Neural crest cell (in vitro differentiated cells): ENCODE data around the gene TMEM175. TPM values are rescaled to one million over a fixed set of nuclear protein-coding genes. Genes with fewer than 3 reads are reported as not detected.

Experiments
- DNase-seq: peaks from one replicate; pipeline ENCODE4 v3.0.0; 2021; ENCODE audit warnings: low read depth, mixed read lengths, low spot score
- H3K27ac Mint-ChIP-seq: one replicate; pipeline ENCODE4 v1.8.0; 2021; ENCODE audit warnings: mild to moderate bottlenecking, mixed read lengths; ENCODE audit not compliant: unreplicated experiment
- H3K27me3 Mint-ChIP-seq: 2 replicates; pipeline ENCODE4 v1.8.0; 2021; ENCODE audit warnings: low read depth, mild to moderate bottlenecking, mixed read lengths
- H3K36me3 Mint-ChIP-seq: 2 replicates; pipeline ENCODE4 v1.8.0; 2021; ENCODE audit warnings: low read depth, mild to moderate bottlenecking, mixed read lengths
- H3K4me1 Mint-ChIP-seq: 2 replicates; pipeline ENCODE4 v1.8.0; 2021; ENCODE audit warnings: mixed read lengths
- H3K4me3 Mint-ChIP-seq: one replicate; pipeline ENCODE4 v1.8.0; 2021; ENCODE audit warnings: mild to moderate bottlenecking, mixed read lengths
- H3K9me3 Mint-ChIP-seq: 2 replicates; pipeline ENCODE4 v1.8.0; 2021; ENCODE audit warnings: mixed read lengths
- total RNA-seq: library from RNA; stranded (reverse); gene quantifications from 2 replicates; pipeline ENCODE4 v1.2.1, GENCODE V29; 2021
- TF ChIP-seq, protein P1 (sequence below): fragments of 200-600 bp; sonication (generic); conservative IDR thresholded peaks from 2 replicates; pipeline ENCODE4 v1.5.0; 2021; ENCODE audit warnings: antibody characterized with exemption, mild to moderate bottlenecking

The TMEM175 gene
- total RNA-seq, 1 donor from 2014 or later = 15.2 TPM

DNA sequence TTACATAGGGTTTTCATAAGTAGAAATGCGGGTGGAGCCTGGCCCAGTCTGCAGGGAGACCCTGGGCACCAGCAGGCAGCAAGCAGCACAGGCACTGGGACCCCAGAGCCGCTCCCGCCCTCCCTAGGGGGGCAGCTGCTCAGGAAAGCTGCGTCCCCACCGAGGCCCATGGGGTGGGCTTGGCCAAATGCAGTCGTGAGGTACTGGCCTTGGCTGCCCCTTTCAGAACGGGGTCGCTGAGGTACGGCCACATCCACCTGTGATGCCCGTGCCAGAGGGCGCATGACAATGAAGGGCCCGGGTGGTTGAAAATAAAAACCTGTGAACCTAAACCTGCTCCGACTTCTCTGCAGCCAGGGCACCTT, 16.7 kb downstream of the TMEM175 start:
- peaks cover 7% of the 10 kb centered on the region for H3K4me1 Mint-ChIP-seq
- no peaks in the 10 kb centered on the region for H3K36me3 Mint-ChIP-seq
- no peak overlapping the region for H3K27ac Mint-ChIP-seq
- no peak for DNase-seq
- H3K27me3 Mint-ChIP-seq = peaks cover 20% of the 10 kb centered on the region
- TF ChIP-seq, protein P1, sequence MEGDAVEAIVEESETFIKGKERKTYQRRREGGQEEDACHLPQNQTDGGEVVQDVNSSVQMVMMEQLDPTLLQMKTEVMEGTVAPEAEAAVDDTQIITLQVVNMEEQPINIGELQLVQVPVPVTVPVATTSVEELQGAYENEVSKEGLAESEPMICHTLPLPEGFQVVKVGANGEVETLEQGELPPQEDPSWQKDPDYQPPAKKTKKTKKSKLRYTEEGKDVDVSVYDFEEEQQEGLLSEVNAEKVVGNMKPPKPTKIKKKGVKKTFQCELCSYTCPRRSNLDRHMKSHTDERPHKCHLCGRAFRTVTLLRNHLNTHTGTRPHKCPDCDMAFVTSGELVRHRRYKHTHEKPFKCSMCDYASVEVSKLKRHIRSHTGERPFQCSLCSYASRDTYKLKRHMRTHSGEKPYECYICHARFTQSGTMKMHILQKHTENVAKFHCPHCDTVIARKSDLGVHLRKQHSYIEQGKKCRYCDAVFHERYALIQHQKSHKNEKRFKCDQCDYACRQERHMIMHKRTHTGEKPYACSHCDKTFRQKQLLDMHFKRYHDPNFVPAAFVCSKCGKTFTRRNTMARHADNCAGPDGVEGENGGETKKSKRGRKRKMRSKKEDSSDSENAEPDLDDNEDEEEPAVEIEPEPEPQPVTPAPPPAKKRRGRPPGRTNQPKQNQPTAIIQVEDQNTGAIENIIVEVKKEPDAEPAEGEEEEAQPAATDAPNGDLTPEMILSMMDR = no peak
- H3K4me3 Mint-ChIP-seq = no peak overlapping the region
- H3K9me3 Mint-ChIP-seq = no peaks in the 10 kb centered on the region

DNA sequence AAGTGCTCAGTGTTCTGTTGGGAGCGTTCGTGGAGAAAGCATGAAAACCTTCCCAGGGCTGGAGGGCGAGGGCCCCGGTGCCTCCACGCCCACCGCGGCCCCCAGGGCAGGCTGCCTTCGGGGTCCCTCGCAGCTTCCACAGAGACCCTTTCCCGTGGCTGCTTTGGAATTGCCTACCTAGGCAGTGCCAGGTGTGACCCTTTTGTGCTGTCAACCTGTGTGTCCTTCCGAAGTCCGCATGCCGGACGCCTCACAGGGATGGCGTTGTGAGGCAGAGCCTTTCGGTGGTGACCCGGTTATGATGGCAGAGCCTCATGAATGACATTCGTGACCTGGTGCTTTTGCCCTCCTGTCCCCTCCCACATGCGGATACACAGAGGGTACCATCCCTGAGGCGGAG, 17.4 kb downstream of the TMEM175 start:
- H3K4me3 Mint-ChIP-seq = no peak overlapping the region
- H3K27me3 Mint-ChIP-seq = peaks cover 17% of the 10 kb centered on the region
- peaks cover 7% of the 10 kb centered on the region for H3K4me1 Mint-ChIP-seq
- H3K27ac Mint-ChIP-seq = no peak overlapping the region
- TF ChIP-seq, protein P1 = no peak
- H3K9me3 Mint-ChIP-seq = no peaks in the 10 kb centered on the region
- H3K36me3 Mint-ChIP-seq = no peaks in the 10 kb centered on the region
- DNase-seq = no peak

DNA sequence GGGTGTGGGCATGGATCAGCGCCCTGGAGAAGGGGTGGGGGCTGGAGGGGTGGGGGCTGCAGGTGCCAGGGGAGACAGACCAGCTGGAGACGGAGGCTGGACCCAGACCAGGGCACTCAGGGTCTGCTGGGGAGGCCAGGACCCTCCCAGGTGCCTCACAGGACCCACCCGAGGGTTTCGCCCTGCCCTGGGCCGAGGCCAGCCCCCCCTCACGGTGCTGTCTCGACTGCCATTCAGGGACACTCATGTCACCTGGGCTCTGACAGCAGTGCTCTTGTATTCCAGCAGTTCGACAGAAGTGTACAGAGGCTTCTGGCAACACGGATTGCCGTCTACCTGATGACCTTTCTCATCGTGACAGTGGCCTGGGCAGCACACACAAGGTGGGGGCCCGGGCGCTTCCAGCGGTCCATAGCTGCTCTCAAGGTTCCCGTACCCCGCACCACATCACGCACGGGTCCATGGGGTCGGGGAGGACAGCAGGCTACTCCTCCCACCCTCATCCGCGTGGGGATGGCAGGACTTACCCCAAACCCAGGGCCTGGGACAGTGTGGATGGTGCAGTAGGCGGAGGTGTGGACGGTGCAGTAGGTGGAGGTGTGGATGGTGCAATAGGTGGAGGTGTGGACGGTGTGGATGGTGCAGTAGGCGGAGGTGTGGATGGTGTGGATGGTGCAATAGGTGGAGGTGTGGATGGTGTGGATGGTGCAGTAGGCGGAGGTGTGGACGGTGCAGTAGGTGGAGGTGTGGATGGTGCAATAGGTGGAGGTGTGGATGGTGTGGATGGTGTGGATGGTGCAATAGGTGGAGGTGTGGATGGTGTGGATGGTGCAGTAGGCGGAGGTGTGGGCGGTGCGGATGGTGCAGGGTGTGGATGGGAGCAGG, 18.1 kb downstream of the TMEM175 start:
- peaks cover 2% of the 10 kb centered on the region for H3K4me1 Mint-ChIP-seq
- no peak overlapping the region for H3K4me3 Mint-ChIP-seq
- peaks cover 9% of the 10 kb centered on the region for H3K27me3 Mint-ChIP-seq
- H3K27ac Mint-ChIP-seq = no peak overlapping the region
- TF ChIP-seq, protein P1 = no peak
- no peaks in the 10 kb centered on the region for H3K36me3 Mint-ChIP-seq
- no peak for DNase-seq
- no peaks in the 10 kb centered on the region for H3K9me3 Mint-ChIP-seq

DNA sequence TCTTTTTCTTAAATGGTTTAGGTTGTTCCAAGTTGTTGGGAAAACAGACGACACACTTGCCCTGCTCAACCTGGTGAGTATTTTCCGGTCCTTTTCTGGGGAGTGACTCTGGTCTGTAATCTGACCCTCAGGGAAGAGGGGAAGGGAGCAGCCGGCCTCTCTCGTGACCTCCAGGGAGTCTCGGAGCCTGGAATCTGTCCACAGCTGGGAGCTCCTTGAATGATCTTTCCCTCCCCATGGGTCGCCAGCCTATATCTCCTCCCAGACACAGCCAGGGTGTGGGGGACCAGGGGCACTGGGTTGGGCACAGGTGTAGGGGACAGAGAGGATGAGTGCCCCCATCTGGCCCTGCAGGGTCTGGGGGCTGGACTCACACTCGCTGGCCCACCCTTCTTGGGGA, 18.9 kb downstream of the TMEM175 start:
- no peaks in the 10 kb centered on the region for H3K9me3 Mint-ChIP-seq
- no peak overlapping the region for H3K27ac Mint-ChIP-seq
- no peaks in the 10 kb centered on the region for H3K4me1 Mint-ChIP-seq
- H3K36me3 Mint-ChIP-seq = no peaks in the 10 kb centered on the region
- no peak for DNase-seq
- TF ChIP-seq, protein P1 = no peak
- no peak overlapping the region for H3K4me3 Mint-ChIP-seq
- peaks cover 1% of the 10 kb centered on the region for H3K27me3 Mint-ChIP-seq

DNA sequence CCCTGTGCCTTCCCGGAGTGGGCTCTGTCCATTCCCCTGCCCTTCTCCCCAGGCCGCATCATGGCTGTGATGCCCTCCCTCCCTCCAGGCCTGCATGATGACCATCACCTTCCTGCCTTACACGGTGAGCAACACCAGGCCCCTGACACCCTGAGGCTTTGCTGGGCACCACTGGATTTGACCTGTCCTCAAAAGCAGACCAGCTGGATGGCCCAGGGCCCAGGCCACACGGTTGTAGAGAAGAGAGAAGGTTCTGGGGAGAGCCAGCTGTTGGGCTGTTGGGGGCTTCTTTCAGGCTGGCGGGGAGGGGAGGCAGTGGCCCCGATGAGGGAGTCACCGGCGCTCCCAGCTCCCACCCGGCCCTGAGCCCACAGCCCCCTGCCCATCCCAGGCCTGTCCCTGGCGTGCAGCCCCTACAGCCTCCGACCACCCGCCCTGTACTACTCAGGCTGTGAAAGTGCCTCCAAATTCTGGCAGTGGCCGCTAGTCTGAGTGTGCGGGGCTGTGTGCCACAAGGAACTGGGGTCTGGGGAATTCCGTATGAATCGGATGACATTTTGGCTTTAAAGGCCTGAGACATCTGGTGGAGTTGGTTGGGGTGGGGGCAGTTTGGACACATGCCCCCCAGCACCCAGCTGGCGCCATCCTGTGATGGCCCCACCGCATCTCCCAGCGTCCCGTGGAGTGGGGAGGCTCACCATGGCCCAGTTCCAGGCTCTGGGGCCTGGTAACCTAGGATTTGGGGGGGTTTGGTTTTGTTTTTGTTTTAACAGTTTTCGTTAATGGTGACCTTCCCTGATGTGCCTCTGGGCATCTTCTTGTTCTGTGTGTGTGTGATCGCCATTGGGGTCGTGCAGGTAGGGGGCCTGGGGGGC, 19.6 kb downstream of the TMEM175 start:
- DNase-seq = no peak

More for the DNA sequence above, 19.6 kb downstream of the TMEM175 start:
- Mint-ChIP-seq H3K27me3 (no peaks in the 10 kb centered on the region), H3K36me3 (no peaks in the 10 kb centered on the region), H3K27ac (no peak overlapping the region), H3K4me1 (no peaks in the 10 kb centered on the region), H3K9me3 (no peaks in the 10 kb centered on the region), H3K4me3 (no peak overlapping the region)
- TF ChIP-seq, protein P1 = no peak
